ENCODE measurements around the gene YLPM1.

Gene YLPM1

DNA sequence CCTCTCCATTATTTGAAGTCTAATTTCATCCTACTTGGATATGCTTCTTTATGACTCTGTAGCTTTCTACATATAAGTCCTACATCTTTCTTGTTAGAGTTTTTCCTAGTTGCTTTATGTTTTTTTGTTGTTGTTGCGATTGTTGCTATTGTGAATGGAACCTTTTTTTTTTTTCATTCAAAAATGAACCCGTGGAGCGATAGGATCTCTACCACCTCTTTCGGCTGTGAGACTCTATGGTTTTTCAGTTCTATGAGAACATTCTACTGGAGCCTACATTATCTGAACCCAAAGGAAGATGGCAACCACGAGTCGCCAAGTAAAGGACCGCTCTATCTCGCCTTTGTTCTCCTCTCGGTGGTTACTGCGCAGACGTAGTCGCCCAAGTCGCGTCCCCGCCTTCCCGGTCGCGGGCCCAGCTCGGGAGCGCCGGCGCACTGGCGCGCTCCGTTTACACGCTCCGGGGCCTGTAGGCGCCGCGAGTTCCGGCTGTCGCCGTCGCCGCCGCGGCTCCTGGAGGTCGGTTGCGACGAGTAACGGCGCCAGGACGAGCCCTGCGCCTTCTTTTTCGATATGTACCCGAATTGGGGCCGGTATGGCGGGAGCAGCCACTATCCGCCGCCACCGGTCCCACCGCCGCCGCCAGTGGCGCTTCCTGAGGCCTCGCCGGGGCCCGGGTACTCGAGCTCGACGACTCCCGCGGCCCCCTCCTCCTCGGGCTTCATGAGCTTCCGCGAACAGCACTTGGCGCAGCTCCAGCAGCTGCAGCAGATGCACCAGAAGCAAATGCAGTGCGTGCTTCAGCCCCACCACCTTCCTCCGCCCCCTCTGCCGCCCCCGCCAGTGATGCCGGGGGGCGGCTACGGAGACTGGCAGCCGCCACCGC, at the start of gene YLPM1:
Gene YLPM1, plus strand, starts transcription at position 400 of the 886 bp plus-strand sequence. Its CDS starts 174 bp downstream, at position 574.
- DNase-seq (ENCODE audit: low read depth, low spot score) = peak; percentile 88

GRCh38 chr14:74713395-74713735, 49.8 kb upstream of the YLPM1 start:
- Histone ChIP-seq H3K27me3 (ENCODE audit: insufficient read depth, insufficient read length) (no peaks in the 10 kb centered on the region), H3K9me3 (ENCODE audit: insufficient read depth, low read length) (no peaks in the 10 kb centered on the region), H3K9ac (ENCODE audit: insufficient read length, low read depth) (peak overlapping the region; percentile 63), H3K36me3 (ENCODE audit: insufficient read depth, insufficient read length, low read length) (peaks cover 26% of the 10 kb centered on the region), H3K4me3 (ENCODE audit: insufficient read length, low read depth) (peak overlapping the region; percentile 79), H3K4me1 (ENCODE audit: insufficient read depth, insufficient read length) (no peaks in the 10 kb centered on the region)
- DNase-seq (ENCODE audit: low read depth, low spot score) = no peak
- TF ChIP-seq YY1 (IDR thresholded peaks at IDR 0.05; ENCODE audit: insufficient read depth, insufficient read length) (no peak), ZNF274 (IDR thresholded peaks at IDR 0.05; ENCODE audit: low read depth, low read length) (no peak), SUZ12 (IDR thresholded peaks at IDR 0.05; ENCODE audit: extremely low read depth, insufficient read depth, insufficient read length) (no peak)

More for the DNA sequence above, at the start of gene YLPM1:
- H3K36me3 ChIP-seq (ENCODE audit: insufficient read depth, insufficient read length, low read length) = peaks cover 5% of the 10 kb centered on the region
- TF ChIP-seq ZNF274 (IDR thresholded peaks at IDR 0.05; ENCODE audit: low read depth, low read length) (no peak), SUZ12 (IDR thresholded peaks at IDR 0.05; ENCODE audit: extremely low read depth, insufficient read depth, insufficient read length) (no peak), YY1 (IDR thresholded peaks at IDR 0.05; ENCODE audit: insufficient read depth, insufficient read length) (no peak)
- H3K4me3 ChIP-seq (ENCODE audit: insufficient read length, low read depth) = peak within 1 kb of the TSS; percentile 82
- no peaks in the 10 kb centered on the region for H3K4me1 ChIP-seq (ENCODE audit: insufficient read depth, insufficient read length)
- H3K27me3 ChIP-seq (ENCODE audit: insufficient read depth, insufficient read length) = no peaks in the 10 kb centered on the region
- no peaks in the 10 kb centered on the region for H3K9me3 ChIP-seq (ENCODE audit: insufficient read depth, low read length)
- peak within 1 kb of the TSS; percentile 90 for H3K9ac ChIP-seq (ENCODE audit: insufficient read length, low read depth)

DNA sequence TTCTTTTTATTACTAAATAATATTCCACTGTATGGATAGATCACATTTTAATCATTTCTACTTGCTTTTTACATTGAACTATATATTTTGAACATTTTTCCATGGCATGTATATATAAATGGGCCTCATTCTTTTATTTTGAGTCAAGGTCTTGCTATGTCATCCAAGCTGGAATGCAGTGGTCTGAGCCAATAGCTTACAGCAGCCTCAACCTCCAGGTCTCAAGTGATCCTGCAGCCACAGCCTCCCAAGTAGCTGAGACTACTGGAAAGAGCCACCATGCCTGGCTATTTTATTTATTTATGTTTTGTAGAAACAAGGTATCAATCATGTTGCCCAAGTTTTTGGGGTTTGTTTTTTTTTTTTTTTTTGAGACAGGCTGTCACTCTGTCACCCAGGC, 42.6 kb upstream of the YLPM1 start:
- TF ChIP-seq ZNF274 (IDR thresholded peaks at IDR 0.05; ENCODE audit: low read depth, low read length) (no peak), YY1 (IDR thresholded peaks at IDR 0.05; ENCODE audit: insufficient read depth, insufficient read length) (no peak), SUZ12 (IDR thresholded peaks at IDR 0.05; ENCODE audit: extremely low read depth, insufficient read depth, insufficient read length) (no peak)
- no peak overlapping the region for H3K4me3 ChIP-seq (ENCODE audit: insufficient read length, low read depth)
- no peaks in the 10 kb centered on the region for H3K27me3 ChIP-seq (ENCODE audit: insufficient read depth, insufficient read length)
- H3K4me1 ChIP-seq (ENCODE audit: insufficient read depth, insufficient read length) = no peaks in the 10 kb centered on the region
- DNase-seq (ENCODE audit: low read depth, low spot score) = no peak
- no peak overlapping the region for H3K9ac ChIP-seq (ENCODE audit: insufficient read length, low read depth)
- no peaks in the 10 kb centered on the region for H3K9me3 ChIP-seq (ENCODE audit: insufficient read depth, low read length)
- H3K36me3 ChIP-seq (ENCODE audit: insufficient read depth, insufficient read length, low read length) = peaks cover 45% of the 10 kb centered on the region

- no peaks in the 10 kb centered on the region for H3K4me1 ChIP-seq (ENCODE audit: insufficient read depth, insufficient read length)
- H3K4me3 ChIP-seq (ENCODE audit: insufficient read length, low read depth) = no peak overlapping the region
- H3K9me3 ChIP-seq (ENCODE audit: insufficient read depth, low read length) = no peaks in the 10 kb centered on the region
- no peak overlapping the region for H3K9ac ChIP-seq (ENCODE audit: insufficient read length, low read depth)
- H3K27me3 ChIP-seq (ENCODE audit: insufficient read depth, insufficient read length) = no peaks in the 10 kb centered on the region
- peaks cover 28% of the 10 kb centered on the region for H3K36me3 ChIP-seq (ENCODE audit: insufficient read depth, insufficient read length, low read length)
- DNase-seq (ENCODE audit: low read depth, low spot score) = no peak
- no peak for TF ChIP-seq ZNF274 (IDR thresholded peaks at IDR 0.05; ENCODE audit: low read depth, low read length)
- no peak for TF ChIP-seq YY1 (IDR thresholded peaks at IDR 0.05; ENCODE audit: insufficient read depth, insufficient read length)
- TF ChIP-seq SUZ12 (IDR thresholded peaks at IDR 0.05; ENCODE audit: extremely low read depth, insufficient read depth, insufficient read length) = no peak
These were observed 40.0 kb upstream of the YLPM1 start for GRCh38 chr14:74723134-74723533.

DNA sequence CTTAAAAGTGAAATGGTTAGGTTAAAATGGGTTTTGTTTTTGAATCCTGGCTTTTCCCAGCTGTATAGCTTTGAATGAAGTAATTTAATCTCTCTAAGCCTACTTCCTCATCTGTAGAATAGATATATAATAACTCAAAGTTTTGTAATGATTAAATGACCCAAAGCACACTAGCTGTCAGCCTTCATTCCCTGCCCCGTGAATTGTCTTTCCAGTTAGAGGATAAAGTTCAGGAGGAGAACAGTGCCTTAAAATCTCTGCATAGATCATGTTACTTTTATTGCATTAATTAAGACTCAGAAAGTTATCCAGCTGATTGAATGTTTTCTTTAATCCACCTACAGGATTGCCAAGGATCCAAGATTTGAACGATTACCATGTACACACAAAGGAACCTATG, 30.7 kb upstream of the YLPM1 start:
- Histone ChIP-seq H3K4me3 (ENCODE audit: insufficient read length, low read depth) (no peak overlapping the region), H3K36me3 (ENCODE audit: insufficient read depth, insufficient read length, low read length) (peaks cover 33% of the 10 kb centered on the region), H3K9ac (ENCODE audit: insufficient read length, low read depth) (no peak overlapping the region), H3K27me3 (ENCODE audit: insufficient read depth, insufficient read length) (no peaks in the 10 kb centered on the region), H3K4me1 (ENCODE audit: insufficient read depth, insufficient read length) (no peaks in the 10 kb centered on the region), H3K9me3 (ENCODE audit: insufficient read depth, low read length) (no peaks in the 10 kb centered on the region)
- TF ChIP-seq ZNF274 (IDR thresholded peaks at IDR 0.05; ENCODE audit: low read depth, low read length) = no peak
- TF ChIP-seq YY1 (IDR thresholded peaks at IDR 0.05; ENCODE audit: insufficient read depth, insufficient read length) = no peak
- TF ChIP-seq SUZ12 (IDR thresholded peaks at IDR 0.05; ENCODE audit: extremely low read depth, insufficient read depth, insufficient read length) = no peak
- DNase-seq (ENCODE audit: low read depth, low spot score) = no peak

DNA sequence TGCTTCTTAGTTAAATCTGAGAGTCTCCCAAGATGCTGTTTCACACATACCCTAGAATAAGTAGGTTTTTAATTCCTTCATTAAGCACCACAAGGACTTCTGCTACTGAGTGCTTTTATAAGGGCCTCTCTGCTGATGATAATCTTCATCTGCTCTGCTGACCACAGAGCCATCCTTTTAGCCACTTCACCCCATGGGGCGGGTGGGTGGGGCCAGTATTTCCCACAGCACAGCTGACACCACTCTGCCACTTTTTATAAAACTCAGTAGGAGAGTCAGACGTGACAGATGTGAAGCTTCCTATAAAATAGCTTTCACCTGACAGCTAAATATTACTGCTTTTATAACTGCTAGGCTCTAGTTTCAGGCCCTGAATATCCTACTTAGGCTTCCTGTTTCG, 29.9 kb upstream of the YLPM1 start:
- peaks cover 34% of the 10 kb centered on the region for H3K36me3 ChIP-seq (ENCODE audit: insufficient read depth, insufficient read length, low read length)
- no peak overlapping the region for H3K9ac ChIP-seq (ENCODE audit: insufficient read length, low read depth)
- H3K9me3 ChIP-seq (ENCODE audit: insufficient read depth, low read length) = no peaks in the 10 kb centered on the region
- no peak for TF ChIP-seq YY1 (IDR thresholded peaks at IDR 0.05; ENCODE audit: insufficient read depth, insufficient read length)
- TF ChIP-seq ZNF274 (IDR thresholded peaks at IDR 0.05; ENCODE audit: low read depth, low read length) = no peak
- TF ChIP-seq SUZ12 (IDR thresholded peaks at IDR 0.05; ENCODE audit: extremely low read depth, insufficient read depth, insufficient read length) = no peak
- no peaks in the 10 kb centered on the region for H3K27me3 ChIP-seq (ENCODE audit: insufficient read depth, insufficient read length)
- no peaks in the 10 kb centered on the region for H3K4me1 ChIP-seq (ENCODE audit: insufficient read depth, insufficient read length)
- DNase-seq (ENCODE audit: low read depth, low spot score) = no peak
- H3K4me3 ChIP-seq (ENCODE audit: insufficient read length, low read depth) = no peak overlapping the region

DNA sequence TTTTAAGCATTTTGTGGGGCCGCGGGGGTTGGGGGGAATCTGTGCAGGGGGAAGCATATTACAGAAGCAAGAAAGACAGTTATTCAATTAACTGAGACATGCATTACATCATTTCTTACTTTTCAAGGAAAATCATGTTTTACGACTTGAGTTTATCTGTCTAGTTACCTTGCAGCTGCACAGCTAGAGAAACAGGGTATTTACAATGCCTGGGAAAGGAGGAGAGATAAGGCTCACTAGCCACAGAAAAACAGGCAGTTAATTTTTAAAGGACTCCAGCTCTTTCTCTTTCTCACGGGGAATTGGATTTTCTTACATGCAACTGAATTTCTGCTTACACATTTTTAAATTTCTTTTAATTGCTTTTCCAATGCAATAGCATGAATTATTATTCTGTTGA, 28.0 kb upstream of the YLPM1 start:
- Histone ChIP-seq H3K4me3 (ENCODE audit: insufficient read length, low read depth) (no peak overlapping the region), H3K9me3 (ENCODE audit: insufficient read depth, low read length) (no peaks in the 10 kb centered on the region), H3K27me3 (ENCODE audit: insufficient read depth, insufficient read length) (no peaks in the 10 kb centered on the region), H3K36me3 (ENCODE audit: insufficient read depth, insufficient read length, low read length) (peaks cover 44% of the 10 kb centered on the region), H3K4me1 (ENCODE audit: insufficient read depth, insufficient read length) (no peaks in the 10 kb centered on the region), H3K9ac (ENCODE audit: insufficient read length, low read depth) (no peak overlapping the region)
- DNase-seq (ENCODE audit: low read depth, low spot score) = no peak
- TF ChIP-seq ZNF274 (IDR thresholded peaks at IDR 0.05; ENCODE audit: low read depth, low read length) (no peak), YY1 (IDR thresholded peaks at IDR 0.05; ENCODE audit: insufficient read depth, insufficient read length) (no peak), SUZ12 (IDR thresholded peaks at IDR 0.05; ENCODE audit: extremely low read depth, insufficient read depth, insufficient read length) (no peak)
